ENCODE data around the gene PARD3. TPM values are rescaled to one million over a fixed set of nuclear protein-coding genes. Genes with fewer than 3 reads are reported as not detected.

PARD3 gene
- total RNA-seq, 4 donors from 2014 or later: 98.9 to 122 (median 105) TPM

DNA sequence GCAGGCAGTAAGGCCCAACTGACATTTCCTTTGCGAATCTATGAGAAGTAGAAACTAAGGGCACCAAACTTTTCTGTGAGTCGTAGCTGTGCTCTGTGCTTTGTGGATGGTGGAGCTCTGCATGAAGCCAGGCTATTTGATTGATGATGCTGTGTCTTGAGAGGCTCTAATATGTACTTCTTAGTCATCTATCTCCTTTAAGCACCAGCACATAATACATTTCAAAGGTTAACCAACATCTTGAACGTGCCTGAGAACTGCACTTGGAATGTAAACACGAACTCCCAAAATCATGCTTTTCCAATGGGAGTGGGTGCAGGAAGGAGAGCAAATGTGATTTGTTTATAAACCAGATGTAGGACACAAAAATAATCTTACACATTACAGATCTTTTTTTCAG, 411.6 kb downstream of the PARD3 start:
- peaks cover 0 to 21% (median 9%) of the 10 kb centered on the region in 4 donors for H3K4me1 ChIP-seq
- WGBS: 54% methylated on average over 4 of the region's 4 CpGs
- DNase-seq (ENCODE audit: extremely low spot score): no peak
- no peaks in the 10 kb centered on the region for H3K36me3 ChIP-seq
- H3K9me3 ChIP-seq: no peaks in the 10 kb centered on the region
- H3K27ac ChIP-seq (replicated peaks in 1 of 4): no peak overlapping the region
- no peaks in the 10 kb centered on the region for H3K27me3 ChIP-seq
- no peak for TF ChIP-seq EP300 (IDR thresholded peaks at IDR 0.05)
- TF ChIP-seq POLR2A (IDR thresholded peaks at IDR 0.05; ENCODE audit: low read depth): no peak
- TF ChIP-seq POLR2AphosphoS5 (IDR thresholded peaks at IDR 0.05): no peak
- no peak for TF ChIP-seq CTCF (IDR thresholded peaks at IDR 0.05)
- intact Hi-C loops (cut with DNase I): no loop called here
- no peak overlapping the region for H3K4me3 ChIP-seq

GRCh38 chr10:34400075-34400474, 415.0 kb downstream of the PARD3 start:
- H3K9me3 ChIP-seq: no peaks in the 10 kb centered on the region
- no peak for DNase-seq (ENCODE audit: extremely low spot score)
- H3K27ac ChIP-seq (replicated peaks in 1 of 4): no peak overlapping the region
- intact Hi-C loops (cut with DNase I): no loop called here
- no peaks in the 10 kb centered on the region for H3K36me3 ChIP-seq
- whole genome bisulfite sequencing: 90% methylated on average over 3 of the region's 3 CpGs
- TF ChIP-seq POLR2A (IDR thresholded peaks at IDR 0.05; ENCODE audit: low read depth): no peak
- TF ChIP-seq POLR2AphosphoS5 (IDR thresholded peaks at IDR 0.05): no peak
- no peak for TF ChIP-seq EP300 (IDR thresholded peaks at IDR 0.05)
- TF ChIP-seq CTCF (IDR thresholded peaks at IDR 0.05): no peak
- peaks cover 0 to 17% (median 13%) of the 10 kb centered on the region in 4 donors for H3K4me1 ChIP-seq
- H3K27me3 ChIP-seq: no peaks in the 10 kb centered on the region
- H3K4me3 ChIP-seq: no peak overlapping the region

GRCh38 chr10:34399013-34399412, 416.1 kb downstream of the PARD3 start:
- Histone ChIP-seq H3K4me3 (no peak overlapping the region), H3K9me3 (no peaks in the 10 kb centered on the region), H3K27me3 (no peaks in the 10 kb centered on the region), H3K4me1 (peaks cover 0 to 17% (median 12%) of the 10 kb centered on the region in 4 donors), H3K27ac (replicated peaks in 1 of 4) (no peak overlapping the region), H3K36me3 (no peaks in the 10 kb centered on the region)
- 80% methylated on average over 7 of the region's 7 CpGs for WGBS
- DNase-seq (ENCODE audit: extremely low spot score): no peak
- intact Hi-C loops (cut with DNase I): no loop called here
- TF ChIP-seq CTCF (IDR thresholded peaks at IDR 0.05) (no peak), POLR2A (IDR thresholded peaks at IDR 0.05; ENCODE audit: low read depth) (no peak), POLR2AphosphoS5 (IDR thresholded peaks at IDR 0.05) (no peak), EP300 (IDR thresholded peaks at IDR 0.05) (no peak)

DNA sequence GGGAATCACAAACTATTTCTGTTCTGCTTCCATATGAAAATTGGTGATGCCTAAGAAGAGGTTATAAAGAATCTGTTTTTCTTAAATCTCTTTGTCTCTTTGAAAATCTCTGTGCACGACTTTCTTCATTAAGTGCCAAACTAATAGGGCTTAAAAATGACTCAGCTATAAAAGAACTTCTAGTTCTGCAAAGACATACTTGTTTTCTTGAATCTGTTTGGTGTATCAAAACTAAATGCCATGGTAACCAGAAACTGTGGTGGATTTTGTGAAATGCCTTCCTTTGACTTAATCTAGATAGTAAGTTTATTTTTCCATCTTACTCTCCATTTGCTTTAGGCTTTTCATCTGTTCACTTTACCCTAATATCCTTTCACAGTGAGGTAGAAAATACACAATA, 417.8 kb downstream of the PARD3 start:
- Histone ChIP-seq H3K27me3 (no peaks in the 10 kb centered on the region), H3K36me3 (no peaks in the 10 kb centered on the region), H3K4me1 (peaks cover 0 to 9% (median 3%) of the 10 kb centered on the region in 4 donors), H3K27ac (replicated peaks in 1 of 4) (peak overlapping the region in 1 of 4 donors; percentile 3), H3K9me3 (no peaks in the 10 kb centered on the region), H3K4me3 (no peak overlapping the region)
- intact Hi-C loops (cut with DNase I): no loop called here
- 43% methylated on average over 1 of the region's 1 CpG for WGBS
- no peak for TF ChIP-seq EP300 (IDR thresholded peaks at IDR 0.05)
- no peak for TF ChIP-seq POLR2A (IDR thresholded peaks at IDR 0.05; ENCODE audit: low read depth)
- no peak for TF ChIP-seq CTCF (IDR thresholded peaks at IDR 0.05)
- TF ChIP-seq POLR2AphosphoS5 (IDR thresholded peaks at IDR 0.05): no peak
- no peak for DNase-seq (ENCODE audit: extremely low spot score)

DNA sequence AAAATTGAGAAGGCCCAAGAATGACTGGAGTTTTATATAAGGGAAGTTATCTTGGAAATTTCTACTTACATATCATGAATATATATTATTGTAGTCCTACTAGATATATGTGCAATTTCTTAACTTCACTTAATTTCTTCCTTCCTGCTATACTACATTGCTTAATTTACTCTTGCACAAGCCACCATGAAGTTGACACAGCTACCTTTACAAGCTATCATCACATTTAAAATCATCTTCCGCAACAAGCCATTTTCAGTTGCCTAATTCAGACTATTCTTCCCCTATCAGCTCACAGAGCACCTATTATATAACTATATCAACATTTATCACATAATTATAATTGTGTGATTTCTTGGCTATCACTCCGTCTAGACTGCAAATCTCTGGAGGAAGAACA, 418.4 kb downstream of the PARD3 start:
- 81% methylated on average over 2 of the region's 2 CpGs for WGBS
- intact Hi-C loops (cut with DNase I): no loop called here
- no peak for DNase-seq (ENCODE audit: extremely low spot score)
- Histone ChIP-seq H3K27ac (replicated peaks in 1 of 4) (peak overlapping the region in 1 of 4 donors; percentile 3), H3K4me3 (no peak overlapping the region), H3K4me1 (peaks cover 0 to 9% (median 3%) of the 10 kb centered on the region in 4 donors), H3K36me3 (no peaks in the 10 kb centered on the region), H3K27me3 (no peaks in the 10 kb centered on the region), H3K9me3 (no peaks in the 10 kb centered on the region)
- no peak for TF ChIP-seq POLR2AphosphoS5 (IDR thresholded peaks at IDR 0.05)
- TF ChIP-seq EP300 (IDR thresholded peaks at IDR 0.05): no peak
- TF ChIP-seq CTCF (IDR thresholded peaks at IDR 0.05): no peak
- TF ChIP-seq POLR2A (IDR thresholded peaks at IDR 0.05; ENCODE audit: low read depth): no peak
